MV-4-11 (cell line): Measurements from ENCODE around the gene SFMBT2.

ENCODE experiments used
- DNase-seq: peaks from one replicate; lab custom pipeline; 2025; lab: John Stamatoyannopoulos, UW

Gene SFMBT2

DNA sequence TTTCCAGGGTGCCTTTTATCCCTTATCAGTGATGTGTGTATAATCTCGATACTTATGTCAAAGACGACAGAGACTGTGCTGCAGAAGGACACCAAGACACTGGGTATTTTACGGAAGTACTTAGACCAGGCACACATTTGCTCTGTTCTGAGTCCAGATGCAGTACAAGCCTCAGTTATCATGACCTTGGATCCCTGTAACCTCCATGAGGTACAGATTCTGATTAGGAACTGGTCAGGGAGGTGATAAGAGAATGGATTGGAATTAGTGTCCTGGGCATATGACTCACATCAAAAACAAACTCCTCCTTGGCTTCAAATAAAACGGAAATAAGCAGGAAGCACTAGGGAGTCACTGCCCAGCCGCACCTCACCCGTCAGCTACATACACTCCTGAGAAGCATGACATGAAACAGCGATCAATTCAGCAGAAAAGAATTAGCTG is 146.5 kb downstream of the SFMBT2 start:
- DNase-seq = no peak

DNA sequence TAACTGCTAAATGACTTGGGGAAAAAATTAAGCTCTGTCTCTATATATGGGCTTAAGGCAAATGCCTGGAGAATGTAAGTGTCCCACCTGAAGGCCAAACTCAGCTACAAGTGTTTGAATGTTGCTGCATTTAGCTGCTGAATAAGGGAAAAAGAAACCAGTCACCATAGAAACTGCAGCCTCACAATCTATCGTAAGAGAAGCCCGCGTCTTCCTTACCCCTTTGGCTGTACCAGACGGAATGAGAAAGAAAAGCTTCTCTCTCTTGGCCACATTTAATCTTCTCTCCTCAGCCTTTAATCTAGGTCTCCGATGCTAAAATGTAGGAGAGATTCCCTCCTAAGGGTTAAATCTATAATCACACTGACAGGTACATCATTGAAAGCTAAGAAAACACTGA is 147.2 kb downstream of the SFMBT2 start:
- no peak for DNase-seq

DNA sequence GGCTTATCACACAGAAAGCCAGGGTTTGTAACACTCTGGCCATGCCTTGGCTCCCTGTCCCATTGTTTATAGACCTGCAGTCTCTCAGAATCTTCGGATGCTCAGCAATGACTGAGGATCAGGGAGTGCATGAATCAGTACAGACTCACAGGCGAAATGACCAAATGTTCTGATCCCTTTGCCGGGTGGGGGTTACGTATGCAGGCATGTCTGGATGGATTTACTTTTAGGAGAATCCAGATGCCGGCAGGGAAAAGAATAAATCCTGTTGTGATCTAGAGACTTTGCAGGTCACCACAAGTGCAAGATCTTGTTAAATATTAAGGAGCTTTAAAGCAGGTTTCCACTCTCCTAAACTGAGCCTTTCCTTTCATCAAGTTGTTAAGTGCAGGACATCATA is 149.5 kb downstream of the SFMBT2 start:
- DNase-seq = no peak

DNA sequence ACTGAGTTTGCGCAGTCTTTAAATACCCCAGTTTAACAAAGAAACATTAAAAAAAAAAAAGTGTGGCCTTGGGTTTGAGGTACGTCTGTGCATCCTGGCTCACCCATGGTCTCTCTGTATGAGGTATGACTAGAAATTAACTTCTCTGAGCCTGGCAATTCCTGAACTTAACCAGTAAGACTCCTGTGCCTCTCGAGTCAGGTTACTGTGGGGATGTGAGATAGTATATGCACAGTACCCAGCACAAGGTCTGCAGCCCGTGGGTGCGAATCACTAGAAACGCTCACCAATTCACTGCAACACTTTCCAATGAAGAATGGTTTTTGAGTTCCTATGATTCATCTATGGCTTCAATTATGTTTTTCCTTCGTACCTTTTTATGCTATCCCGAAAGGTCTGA is 149.9 kb downstream of the SFMBT2 start:
- no peak for DNase-seq

DNA sequence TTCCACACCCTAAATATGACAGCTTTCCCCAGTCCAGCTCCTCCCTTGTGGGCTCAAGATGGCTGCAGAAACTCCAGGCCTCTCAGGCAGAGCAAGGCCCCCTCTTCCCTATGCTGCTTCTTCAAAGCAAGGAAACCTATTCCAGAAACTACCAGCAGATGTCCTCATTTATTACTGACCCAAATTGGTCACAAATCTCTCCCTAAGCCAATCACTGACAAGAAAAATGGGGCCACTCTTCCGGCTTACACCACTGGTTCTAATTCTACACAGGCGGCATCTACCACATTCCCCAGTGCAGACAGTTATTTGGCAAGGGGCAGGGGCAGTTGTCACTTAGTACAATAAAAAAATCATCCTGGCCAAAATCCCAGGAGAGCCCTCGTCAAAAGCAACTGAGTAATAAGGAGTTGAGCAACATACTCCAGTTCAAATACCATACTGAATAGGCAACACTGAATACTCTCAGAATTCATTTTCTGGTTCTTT is 150.4 kb downstream of the SFMBT2 start:
- peak; percentile 88 for DNase-seq

DNA sequence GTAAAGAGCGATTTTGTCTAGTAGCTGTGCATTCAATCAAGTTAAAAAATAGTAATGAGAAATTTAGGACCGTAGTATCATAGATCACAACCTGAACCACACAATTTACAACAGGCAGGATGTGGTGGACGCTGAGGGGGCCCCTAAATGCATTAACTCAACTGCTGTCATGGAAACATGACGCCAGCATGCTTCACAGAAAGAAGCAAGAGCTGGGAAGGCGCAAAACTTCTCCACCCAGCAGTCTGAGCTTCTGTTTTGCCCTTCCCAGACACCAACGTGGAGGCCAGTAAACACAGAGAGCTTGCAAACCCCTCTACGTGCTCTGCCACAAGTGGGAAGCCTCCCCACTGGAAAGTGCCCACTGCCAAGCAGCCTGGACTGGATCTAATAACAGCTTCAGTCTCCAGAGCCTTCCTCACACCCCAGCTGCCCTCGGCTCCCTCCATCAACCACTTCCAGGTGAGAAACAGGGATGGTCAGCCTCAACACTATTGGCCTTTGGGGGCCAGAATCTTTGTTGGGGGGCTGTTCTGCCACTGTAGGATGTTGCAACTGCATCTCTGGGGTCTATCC is 151.8 kb downstream of the SFMBT2 start:
- peak; percentile 58 for DNase-seq

DNA sequence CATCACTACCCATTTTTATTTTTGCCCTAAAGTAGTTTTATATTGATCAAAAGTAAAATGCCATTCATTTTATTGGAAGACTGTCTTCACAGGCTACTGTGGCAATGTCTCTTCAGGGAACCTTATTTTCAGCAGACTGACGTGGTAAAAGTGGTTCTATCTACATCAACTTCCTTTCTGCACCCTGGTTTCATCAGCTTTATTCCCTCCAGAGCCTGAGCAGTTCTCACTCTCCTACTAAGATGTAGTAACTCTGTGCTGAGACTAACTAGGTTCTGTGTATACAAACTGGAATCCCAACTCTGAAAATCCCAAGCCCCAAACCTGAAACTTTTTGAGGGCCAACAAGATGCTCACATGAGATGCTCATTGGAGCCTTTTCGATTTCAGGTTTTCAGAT is 155.3 kb downstream of the SFMBT2 start:
- peak; percentile 56 for DNase-seq

DNA sequence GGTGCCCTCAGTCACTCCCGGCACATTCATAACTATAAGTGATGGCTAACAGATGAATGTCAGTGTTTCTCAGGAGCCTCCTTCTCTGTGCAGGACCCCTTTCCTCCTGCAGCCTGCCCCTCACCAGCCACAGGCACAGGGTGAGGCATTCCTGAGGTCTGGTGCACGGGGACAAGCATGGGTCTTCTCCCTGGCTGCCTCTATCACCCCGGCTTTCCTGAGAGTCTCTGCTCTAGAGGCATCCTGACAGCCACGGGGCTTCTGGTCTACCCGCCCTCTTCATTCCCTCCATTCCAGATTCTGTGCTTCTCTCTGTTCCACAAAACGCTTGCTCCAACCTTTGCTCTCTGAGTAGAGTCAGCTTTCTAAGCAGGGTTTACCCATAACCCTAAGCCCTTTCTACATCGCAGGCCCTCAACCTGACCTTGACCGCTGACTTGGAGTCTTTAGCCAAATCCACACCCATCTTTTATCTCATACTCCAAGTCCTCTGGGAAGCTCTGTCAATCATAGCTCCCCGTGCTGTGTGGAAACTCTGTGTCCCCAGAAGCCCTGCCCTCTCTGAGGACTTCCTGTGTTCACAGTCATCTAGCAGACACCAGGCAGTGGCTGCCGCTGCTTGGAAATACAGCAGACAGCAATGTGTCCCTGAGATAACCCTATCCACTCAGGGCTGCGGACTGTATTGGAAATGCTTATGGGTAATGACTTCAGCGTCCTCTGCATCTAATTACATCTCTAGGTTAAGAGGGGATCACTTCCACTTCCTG is 159.0 kb downstream of the SFMBT2 start:
- peak; percentile 25 for DNase-seq

DNA sequence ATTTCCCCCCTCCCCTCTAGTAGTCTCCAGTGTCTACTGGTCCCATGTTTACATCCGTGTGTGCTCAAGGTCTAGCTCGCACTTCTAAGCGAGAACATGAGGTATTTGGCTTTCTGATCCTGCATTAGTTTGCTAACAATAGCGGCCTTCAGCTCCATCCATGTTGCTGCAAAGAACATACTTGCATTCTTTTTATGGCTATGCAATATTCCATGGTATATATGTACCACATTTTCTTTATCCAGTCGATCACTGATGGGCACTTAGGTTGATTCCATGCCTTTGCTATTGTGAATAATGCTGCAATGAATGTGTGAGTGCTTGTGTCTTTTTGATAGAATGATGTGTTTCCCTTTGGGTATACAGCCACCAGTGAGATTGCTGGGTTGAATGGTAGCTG is 160.6 kb downstream of the SFMBT2 start:
- DNase-seq = no peak

DNA sequence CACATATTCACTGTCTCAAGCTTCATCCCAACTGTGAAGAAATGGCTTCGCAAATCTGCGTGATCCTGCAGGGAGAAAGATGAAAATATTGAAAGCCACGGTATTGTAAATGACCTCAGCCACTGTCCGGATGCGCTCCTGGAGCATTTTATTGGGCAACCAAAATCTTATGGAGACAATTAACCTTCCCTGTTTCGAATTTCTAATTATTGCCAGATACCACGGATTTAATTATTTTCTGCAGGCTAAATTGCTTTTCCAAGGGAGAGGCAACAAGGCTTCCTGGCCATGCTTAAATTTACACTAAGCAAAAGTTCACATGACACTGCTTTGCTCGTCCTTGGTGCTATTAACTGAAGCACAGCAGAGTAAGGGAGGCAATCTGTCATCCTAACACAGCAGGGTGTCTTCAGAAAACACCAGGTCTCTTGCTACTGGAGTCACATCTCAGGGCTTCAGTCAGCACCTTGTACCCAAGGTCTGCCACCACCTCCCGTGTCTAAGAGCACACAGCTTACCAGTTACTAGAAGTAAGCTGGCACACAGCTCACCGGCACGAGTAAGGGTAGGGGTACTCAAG is 162.2 kb downstream of the SFMBT2 start:
- no peak for DNase-seq

DNA sequence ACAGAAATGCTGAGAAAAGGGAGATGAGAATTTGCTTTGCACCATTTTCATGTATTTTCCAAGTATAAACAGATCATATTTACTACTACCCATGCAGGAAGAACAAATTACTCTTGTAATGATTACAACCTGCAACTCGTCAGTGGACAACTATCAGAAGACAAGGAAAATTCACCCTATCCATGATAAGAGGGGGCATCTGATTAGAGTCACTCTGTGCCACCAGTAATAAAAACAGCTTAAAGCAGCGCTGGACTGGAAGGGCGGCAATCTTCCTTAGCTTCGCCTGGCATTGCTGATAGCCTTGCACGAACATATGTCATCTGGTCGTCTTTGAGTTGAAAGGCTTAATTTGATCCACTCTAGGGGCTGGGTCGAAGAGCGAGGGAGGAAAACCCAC is 162.7 kb downstream of the SFMBT2 start:
- DNase-seq = no peak

DNA sequence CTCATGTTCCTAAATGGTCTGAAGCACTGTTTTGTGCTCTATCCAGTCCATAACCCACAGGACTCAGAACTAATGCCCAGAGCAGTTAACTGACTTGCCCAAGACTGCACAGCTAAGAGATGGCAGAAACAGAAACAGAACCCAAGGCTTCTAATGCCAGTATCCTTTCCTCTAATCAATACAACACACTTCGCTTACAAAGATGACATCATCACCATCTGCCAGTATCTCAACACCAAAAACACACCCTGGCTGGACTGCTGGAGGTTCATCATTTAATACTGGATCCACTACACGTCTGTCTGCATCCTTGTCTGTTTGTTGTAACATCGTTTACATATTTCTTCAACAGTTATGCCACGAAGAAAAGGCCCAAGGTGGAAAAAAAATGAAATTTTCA is 165.3 kb downstream of the SFMBT2 start:
- no peak for DNase-seq

DNA sequence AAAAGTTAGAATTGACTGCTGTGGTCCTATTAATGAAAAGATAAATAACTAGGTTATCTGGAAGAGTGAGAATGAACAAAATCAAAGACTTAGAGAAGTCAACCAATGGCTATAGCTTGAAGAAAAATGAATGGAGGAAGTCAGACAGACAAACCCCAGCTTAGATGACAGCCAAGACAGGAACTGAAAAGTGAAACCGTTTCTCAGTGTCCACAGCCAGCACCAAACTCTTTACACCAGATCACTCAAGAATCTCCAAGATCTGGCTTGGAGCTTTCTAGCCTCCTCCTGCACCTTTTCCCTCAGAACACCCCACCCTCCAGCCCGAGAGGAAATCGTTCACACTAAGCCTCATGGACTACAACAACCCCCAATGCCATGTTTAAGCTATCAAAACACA is 167.0 kb downstream of the SFMBT2 start:
- DNase-seq = peak; percentile 75

DNA sequence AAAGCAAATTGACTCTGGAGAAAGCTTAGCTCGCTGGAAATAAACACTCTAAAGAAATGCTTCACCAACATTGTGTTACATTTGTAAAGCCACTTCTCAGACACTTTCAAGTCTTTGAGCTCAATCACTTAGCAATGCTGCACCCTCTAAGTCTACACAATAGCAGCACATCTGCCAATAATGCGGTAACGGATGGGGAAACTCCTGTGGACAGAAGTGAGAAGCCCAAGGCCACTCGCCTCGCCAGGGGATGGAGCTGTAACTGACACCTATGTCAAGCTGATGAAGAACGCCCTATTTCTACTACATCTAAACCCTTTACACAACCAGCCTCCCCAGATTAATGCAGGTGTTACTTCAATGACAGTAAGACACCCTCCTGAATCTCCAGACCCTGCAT is 167.7 kb downstream of the SFMBT2 start:
- no peak for DNase-seq

DNA sequence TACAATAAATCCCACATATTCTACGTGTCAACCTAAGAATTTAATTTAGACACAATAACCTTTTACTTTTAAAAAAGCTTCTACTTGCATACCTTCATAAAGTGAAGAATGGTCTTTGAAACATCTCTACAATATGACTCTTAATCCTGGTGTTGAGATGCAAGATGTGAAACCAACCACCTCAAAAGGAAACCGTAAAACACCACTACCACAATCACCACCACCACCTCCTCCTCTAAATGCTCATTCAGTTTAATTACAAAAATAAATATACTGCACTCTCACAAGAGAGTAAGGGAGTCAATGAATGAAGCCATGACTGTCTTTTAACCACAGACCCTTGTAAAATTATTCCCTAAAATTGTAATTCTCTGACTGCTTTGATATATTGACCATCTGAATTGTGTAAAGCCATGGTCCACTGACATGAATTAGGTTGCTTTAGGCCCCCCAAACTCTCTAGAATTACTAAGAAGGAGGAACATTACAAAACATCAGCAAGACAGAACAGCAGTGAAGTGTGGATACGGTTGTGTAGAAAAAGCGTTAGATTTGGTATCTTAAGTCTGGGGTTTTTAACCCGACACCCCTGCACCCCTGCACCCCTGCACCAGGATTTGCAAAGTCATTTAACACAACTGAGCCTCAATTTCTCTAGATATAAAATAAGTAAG is 171.4 kb downstream of the SFMBT2 start:
- no peak for DNase-seq

DNA sequence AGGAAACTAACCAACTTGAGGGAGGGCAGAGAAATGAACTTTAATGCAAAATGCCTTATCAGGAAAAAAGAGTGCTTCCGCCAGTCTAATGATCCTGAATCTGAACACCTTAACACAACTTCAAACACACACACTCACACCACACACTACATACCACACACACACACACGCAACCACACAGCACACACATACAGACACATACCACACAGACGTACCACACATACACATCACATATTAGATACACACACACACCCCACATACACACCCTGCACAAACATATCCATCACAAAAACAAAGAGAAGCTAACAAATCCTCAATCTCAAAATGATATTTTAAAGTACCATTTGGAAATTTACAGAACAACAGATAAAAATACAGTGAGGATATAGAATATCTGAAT is 175.5 kb downstream of the SFMBT2 start:
- DNase-seq = no peak

DNA sequence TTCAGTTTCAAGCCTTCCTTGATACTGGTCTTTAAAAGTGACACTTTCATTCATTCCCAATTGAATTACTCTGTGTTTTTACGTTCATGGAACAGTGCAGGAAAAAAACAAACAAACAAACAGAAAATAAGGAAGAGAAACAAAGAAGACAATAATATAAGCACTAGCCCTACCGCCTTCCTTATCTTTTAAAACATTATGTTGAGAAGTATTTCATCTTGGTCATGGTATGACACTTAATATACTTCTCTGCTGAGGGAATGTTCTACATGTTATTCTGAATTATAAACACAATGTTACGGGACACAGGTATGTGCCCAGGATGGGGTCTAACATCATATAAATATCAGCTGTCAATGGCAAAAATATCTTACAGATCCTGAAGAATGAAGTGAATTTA is 176.7 kb downstream of the SFMBT2 start:
- DNase-seq = no peak

DNA sequence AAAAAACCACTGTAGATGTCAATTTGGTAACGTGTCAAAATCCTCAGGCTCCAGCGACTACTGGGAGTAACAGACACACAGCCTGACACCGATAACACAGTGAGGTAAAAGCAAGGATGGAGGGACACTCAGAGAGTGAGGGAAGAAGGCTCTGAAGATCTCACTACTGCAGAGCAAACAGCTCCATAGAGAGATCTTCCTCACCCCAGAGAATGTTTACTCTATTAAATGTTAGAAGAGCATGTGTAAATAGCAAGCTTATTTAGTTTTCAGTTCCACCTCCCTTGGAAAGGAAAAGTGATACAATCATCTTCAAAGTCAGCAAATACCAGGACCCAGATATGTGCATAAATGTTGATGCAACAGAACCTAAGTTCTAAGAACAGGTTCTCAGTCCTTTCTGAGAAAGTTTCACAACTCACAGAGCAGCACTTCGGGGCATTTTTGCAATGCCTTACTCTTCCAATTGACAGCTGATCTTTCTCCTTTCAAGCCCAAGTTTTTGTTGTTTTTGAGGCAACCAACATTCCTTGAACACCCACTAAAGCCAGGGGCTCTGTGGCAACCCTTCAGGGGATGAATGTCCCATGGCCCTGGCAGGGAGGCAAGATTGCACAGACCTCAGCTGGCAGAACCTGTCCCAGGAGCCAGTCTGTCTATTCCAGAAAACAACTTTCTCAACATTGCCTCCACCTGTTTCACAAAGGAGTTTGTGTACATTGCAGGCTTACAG is 177.4 kb downstream of the SFMBT2 start:
- peak; percentile 42 for DNase-seq

DNA sequence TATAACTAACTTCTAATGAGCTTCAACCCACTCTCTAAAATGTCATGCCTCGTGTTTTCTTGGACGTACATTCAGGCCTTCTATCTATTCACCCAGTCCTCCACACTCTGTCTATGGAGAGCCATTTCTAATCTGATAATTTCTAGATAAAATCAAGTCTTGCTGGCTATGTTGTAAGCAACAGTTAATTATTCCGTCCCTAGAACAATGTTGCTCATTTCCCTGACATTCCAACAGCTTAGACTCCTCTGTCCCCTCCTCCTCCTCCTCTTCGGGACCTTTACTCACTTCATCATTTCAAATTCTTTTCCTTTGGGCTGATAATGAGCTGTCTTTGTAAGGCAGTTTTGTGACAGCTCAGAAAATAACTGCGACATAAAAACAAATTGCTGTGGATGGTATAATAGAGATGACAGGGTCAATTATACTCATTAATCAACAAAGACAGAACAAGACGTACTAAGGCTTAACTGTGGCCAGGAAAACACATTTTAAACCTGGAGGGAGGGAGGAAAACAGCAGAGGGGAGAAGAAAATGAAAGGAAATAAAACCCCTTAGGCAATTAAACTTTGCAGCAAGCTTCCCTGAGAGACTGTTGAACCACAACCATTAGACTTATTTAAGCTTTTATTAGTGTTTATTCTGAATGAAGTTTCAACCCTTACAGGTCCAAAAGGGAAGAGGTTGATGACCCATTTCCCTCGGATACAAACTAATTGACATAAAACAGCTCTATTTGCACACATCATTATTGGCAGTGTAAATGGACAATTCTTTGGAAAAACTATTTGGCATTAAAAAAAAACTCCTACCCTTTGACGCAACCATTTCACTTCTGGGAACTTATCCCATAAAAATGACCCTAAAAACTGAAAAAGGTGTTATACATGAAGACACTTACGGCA is 179.1 kb downstream of the SFMBT2 start:
- no peak for DNase-seq

DNA sequence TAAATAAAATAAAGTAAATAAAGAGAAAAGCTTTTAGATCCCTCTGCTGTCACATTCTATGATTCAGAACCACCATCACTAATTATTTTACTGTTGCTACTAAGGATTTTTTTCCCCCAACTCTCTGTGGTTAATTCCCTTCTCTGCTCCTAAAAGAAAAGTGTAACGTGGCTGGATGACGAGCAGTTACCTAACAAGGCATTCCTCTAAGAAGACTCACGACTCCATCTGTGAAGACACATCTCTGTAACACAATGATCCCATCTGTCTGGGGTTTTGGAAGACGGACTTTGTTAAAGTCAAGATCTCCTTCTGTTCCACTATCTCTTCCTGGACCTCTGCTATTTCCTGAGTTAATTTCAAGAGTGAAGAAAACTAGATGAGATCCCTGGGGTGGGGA is 179.9 kb downstream of the SFMBT2 start:
- DNase-seq = no peak

DNA sequence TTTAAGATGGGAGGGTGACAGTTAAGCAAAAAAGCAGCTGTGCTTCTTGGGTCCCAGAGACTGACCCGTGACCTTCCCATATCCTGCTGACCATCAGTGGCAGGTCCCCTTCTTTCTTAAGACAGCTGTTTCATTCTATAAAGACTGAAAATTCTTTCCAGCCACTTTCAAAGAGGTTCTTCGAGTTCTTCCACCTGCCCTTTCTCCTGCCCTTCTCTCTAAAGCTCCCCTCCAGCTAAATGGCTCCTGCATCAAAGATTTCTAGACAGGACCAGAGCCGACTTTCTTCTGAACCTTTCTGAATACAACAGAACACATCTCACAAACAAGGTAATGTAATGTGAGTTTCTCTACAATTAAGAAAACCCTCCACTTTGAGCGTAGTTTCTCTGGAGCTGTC is 180.8 kb downstream of the SFMBT2 start:
- DNase-seq = no peak
